GM21447 (cell line): Measurements from ENCODE around the gene MDH1B.
"Not testable (repeated sequence)": the region's sequence is repeated elsewhere in the genome, so short reads cannot be mapped to it uniquely, and the experiment has no call there.

ENCODE experiments used
- ATAC-seq: cut with Tn5 transposase; IDR thresholded peaks from one replicate; pipeline ENCODE4 v1.9.1; 2021; ENCODE audit not compliant: unreplicated experiment

The MDH1B gene

GRCh38 chr2:206774871-206775270 lies 9.7 kb upstream of the MDH1B start:
- no peak for ATAC-seq

DNA sequence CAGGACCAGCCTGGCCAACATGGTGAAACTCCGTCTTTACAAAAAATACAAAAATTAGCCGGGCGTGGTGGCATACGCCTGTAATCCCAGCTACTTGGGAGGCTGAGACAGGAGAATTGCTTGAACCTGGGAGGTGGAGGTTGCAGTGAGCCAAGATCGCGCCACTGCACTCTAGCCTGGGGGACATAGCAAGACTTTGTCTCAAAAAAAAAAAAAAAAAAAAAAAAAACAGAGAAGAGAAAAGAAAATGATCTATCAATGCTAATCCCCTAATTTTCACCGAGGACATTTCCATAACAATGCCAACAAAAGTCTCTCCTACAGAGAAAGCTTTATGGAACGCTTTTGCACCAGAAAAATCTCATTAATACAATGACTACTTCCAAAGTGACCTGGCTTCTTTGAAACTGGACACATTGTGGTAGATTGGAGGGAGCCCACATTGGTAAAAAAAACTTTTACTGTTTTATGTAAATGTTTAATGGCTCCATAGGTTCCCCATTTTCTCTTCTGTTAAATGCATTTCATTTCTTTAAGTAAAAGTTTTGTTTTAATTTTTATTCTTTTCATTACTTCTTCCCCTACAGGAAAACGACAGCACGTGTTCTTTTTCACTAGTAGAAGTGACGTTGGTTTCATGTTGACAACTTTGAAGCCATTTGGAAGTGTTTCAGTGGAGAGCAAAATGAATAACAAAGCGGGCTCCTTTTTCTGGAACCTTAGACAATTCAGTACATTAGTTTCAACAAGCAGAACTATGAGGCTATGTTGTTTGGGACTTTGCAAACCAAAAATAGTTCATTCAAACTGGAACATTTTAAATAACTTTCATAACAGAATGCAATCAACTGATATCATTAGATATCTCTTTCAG lies 1.2 kb upstream of the MDH1B start:
- ATAC-seq = no peak

DNA sequence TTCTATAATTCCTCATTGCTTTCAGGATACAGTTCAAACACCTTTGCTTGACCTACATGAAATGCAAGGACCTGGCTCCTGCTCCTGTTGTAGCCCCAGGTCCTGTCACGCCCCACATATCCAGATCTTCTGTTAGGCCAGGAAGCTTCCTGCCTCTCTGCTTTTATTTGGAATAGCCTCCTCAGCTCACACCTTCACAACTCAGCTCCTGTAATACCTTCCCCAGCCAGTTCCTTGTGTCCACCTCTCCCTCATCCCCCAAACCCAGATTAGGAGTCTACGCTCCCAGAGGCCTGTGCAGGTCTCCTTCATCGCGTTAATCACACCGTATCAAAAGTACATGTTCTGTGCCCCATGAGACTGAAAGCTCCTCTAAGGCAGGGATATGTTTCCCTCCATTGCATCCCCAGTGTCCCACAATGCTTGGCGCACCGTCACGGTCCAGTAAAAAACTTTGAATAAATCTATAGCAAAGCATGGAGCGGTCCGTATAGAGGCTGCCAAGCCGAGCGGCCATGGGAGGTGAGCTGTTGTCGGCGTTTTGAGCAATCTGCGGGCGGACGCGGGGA lies 371 bp downstream of the MDH1B start:
- peak; percentile 42 for ATAC-seq

DNA sequence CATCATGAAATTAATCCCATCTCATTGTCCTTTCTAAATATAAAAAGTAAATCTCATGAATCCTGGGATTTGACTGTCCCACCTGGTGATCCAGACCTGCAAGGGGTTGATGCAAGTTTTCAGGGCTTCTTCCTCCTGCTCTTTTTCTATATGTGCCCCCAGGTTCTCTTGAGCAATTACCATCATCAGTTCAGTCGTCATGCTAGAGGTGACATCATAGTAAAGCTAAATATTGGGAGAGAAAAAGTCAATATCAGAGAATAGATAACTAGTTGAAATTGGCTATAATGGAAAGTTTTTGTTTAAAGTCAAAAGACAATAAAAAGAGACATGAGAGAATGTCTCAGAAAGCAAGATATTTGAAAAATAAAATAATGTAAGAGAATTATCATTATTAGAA lies 8.3 kb downstream of the MDH1B start:
- ATAC-seq = no peak

GRCh38 chr2:206740800-206741199 lies 24.3 kb downstream of the MDH1B start:
- ATAC-seq = no peak

DNA sequence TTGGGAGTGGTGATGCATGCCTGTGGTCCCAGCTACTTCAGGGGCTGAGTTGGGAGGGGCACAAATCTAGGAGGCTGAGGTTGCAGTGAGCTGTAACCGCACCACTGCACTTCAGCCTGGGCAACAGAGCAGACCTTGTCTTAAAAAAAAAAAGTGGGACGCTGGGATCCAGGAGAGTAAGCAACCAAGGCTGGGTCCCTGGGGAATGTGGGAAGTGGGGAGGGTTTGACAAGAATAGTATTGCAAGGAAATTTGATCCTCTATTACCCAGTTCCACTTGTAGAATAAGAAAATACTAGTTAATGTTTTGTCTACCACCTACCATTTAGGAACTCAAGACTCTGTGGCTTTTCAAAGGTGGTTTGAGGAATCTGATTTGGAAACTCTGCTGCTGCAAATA lies 25.9 kb downstream of the MDH1B start:
- no peak for ATAC-seq

- ATAC-seq = no peak
These were observed 28.2 kb downstream of the MDH1B start for GRCh38 chr2:206736935-206737334.

GRCh38 chr2:206733341-206733740 lies 31.8 kb downstream of the MDH1B start:
- ATAC-seq = no peak

- ATAC-seq = no peak
These were observed 36.6 kb downstream of the MDH1B start for GRCh38 chr2:206728277-206729199.

DNA sequence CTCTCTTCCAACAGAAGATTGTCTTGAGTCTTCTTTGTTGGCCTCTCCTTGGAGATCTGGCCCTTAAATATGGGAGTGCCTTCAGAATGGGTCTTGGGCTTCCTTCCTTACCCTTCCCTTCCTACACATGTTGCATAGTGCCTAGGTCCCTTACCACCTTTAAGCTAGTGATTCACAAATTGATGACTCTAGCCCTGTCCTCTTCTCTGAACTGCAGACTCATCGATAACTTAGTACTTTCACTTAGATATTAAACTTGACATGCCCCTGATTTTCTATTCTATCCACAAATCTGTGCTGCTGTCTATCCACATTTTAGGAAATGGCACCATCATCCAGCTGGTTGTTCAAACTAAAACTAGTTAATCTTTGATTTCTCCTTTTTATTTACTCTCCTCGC lies 37.8 kb downstream of the MDH1B start:
- no peak for ATAC-seq

DNA sequence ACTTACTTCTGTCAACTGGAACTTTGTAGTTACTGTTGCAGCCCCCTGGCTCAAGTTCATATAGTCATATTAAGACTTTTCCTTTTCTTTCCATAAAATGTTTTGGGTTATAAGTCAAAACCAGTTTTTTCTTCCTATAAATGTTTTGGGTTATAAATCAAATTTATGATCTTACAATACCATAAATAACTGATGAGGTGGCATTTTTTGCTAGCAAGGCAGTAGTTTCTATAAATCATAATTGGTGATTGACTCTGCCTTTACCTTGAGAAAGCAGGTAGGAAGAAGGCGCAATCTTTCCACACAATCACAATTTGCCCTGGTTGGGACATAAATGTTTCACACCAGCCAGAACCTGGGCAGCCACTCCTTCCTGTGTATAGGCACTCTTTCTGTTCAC lies 41.8 kb downstream of the MDH1B start:
- no peak for ATAC-seq

DNA sequence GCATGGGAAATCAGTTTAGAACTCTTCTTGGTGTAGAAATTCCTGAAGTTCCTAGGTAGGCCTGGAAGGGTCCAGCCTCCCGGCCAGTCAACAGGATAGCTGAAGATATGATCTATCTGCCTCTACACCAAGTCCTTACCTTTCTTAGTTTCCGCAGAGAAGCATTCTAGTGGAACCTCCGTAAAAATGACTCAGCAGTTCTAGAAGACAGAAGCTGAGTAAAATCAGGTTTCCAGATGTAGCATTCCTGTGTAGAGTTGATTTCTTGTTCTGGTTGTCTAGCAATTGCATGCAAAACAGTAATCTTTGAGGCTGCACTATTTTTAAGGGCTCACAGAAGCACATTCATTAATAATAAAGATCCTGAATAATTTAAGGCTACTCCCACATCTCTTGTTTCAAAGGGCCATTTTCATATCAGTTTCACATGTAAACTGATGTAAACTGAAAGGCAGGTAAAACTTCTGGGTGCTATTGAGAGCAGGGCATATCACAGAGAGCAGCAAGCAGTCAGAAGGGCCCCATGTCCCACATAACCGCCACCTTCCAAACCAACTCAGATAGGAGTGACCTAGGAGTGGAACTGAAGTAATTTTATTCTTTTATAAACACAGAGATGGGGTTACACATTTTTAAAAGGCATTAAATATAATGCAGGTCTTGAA lies 43.7 kb downstream of the MDH1B start:
- peak; percentile 90 for ATAC-seq

DNA sequence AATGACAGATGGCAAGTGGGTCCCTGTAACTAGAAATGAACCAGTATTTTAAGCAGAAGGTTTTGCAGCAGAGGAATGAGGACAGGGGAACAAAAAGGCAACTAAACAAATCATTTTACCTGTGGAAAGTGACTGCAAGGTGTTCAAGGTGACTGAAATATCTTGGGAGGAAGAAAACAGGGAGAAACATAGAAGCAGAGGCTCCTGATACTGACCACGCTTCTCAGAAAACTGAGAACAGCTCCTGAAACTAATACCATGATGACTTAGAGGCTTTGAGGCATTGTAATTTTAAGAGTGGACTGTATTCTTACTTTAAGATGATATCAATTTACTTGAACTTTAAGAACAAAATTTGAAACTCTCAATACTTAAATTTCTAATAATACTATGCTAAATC lies 46.8 kb downstream of the MDH1B start, which contains the start of gene DYTN:
DYTN (minus strand) TSS at position 101 of the 400 bp plus-strand sequence. CDS start 117 bp downstream, outside the sequence.
- peak; percentile 36 for ATAC-seq

DNA sequence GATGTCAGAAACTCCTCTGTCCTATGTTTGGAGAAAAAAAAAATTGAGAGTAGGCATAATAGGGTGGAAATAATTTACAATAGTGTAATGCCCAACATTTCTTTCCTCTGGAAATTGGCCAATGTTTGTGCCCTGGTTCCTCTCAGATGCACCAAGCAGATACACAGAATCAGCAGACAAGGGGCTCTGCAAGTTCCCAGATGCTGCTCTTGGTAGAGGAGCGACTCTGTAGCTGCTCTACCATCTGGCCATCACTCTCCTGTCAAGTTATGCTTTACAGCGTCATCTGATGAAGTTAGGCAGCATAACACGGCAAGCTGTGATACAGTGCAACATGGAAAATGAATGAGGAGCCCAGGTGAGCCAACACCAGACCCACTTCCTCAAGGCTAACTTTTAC lies 48.5 kb downstream of the MDH1B start:
- no peak for ATAC-seq

DNA sequence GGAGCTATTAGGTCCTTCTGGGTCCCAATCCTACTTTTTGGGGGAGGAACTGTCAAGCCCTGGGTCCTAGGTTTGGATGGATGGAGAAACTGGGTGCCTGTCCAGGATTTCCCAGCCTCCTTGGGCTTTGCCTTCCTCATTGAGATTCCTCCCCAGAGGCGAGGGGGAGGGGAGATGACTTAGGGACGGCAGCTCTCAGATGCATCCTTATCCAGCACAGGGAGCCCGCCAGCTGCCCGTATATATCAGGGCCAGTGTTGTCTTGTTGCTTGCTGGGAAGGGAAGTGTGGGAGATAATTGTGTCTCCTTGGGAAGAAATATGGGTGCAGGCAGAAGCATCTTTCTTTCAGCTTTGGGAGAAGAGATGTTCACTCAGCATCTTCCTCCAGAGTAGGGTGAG lies 49.9 kb downstream of the MDH1B start:
- ATAC-seq = not testable (repeated sequence)

GRCh38 chr2:206713746-206714145 lies 51.4 kb downstream of the MDH1B start:
- peak; percentile 72 for ATAC-seq

DNA sequence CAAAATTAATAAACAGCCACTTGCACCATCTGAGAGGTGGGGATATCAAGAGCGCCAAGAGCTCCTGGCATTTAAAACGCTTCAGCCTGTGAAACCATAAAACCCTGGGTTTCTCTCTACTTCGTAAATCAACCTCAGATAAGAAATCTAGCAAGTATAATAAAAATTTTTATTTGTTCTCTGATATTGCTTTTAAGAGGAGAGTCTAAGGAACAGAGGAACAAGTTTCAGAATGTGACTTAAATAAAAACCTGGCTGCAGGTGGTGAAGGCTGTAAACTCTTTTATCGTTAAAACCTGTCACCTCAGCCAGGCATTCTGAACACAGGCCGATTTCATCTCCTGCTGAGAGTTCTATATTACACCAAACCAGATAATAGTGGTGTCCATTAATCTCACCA lies 56.8 kb downstream of the MDH1B start:
- no peak for ATAC-seq

DNA sequence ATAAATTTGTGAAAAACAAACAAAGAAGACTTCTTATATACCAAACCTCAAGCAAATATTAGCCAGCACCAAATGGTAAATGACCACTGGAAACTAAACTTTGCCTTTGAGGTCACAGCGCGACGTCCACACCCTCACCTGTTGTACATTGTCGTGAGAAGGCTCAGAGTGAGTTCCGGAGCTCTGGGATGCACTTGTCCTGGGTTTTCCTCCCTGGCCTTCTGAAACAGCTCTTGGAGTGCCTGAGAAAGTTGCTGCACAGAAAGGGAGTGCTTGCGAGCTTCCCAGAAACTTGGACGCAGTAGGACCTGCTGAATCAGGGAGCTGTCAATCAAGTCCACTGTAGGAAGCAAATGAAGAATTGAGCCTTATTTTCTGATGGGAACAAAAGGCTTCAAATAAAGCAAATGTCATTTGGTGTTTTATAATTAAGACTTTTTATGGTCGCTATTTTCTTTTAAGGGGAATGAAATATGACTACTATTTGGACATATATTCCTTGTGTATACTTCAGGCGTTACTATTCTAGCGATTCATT lies 57.9 kb downstream of the MDH1B start:
- ATAC-seq = no peak

DNA sequence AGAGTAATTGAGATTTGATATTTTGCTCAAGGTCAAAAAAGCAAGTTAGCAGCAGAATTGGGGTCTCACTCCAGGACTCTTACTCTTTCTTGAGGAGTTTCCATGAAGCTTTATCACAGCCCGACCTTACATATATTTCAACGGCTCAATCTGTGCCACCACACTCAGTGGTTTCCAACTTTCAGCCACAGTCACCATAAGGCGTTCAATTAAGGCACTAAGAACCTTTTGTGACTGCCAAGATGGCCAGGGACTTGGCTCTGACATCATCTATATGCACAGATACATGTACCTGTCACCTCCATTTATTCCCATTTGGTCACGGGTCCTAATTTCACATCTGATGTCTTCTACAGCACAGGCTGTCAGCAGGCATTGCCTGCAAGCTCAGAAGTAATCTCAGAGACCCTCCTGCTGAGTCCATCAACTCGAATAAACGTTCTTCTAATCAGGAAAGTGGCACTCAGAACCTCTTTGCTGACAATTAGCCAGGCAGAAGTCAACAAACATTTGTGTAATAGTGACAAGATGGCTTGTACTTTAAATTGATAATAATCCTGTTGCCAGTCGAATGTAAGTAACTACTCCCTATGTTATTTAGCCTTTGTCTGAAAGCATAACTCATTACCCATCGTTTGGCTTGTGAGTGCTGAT lies 63.0 kb downstream of the MDH1B start:
- no peak for ATAC-seq

- ATAC-seq = no peak
These were observed 65.0 kb downstream of the MDH1B start for GRCh38 chr2:206700156-206700555.
